Fibroblast of skin of right quadriceps (primary cell): ENCODE data around the gene AGRN.
"Not testable (repeated sequence)": the region's sequence is repeated elsewhere in the genome, so short reads cannot be mapped to it uniquely, and the experiment has no call there.

Experiments used
- DNase-seq: peaks from one replicate; pipeline ENCODE4 v3.0.0-alpha.2; 2013

AGRN gene

DNA sequence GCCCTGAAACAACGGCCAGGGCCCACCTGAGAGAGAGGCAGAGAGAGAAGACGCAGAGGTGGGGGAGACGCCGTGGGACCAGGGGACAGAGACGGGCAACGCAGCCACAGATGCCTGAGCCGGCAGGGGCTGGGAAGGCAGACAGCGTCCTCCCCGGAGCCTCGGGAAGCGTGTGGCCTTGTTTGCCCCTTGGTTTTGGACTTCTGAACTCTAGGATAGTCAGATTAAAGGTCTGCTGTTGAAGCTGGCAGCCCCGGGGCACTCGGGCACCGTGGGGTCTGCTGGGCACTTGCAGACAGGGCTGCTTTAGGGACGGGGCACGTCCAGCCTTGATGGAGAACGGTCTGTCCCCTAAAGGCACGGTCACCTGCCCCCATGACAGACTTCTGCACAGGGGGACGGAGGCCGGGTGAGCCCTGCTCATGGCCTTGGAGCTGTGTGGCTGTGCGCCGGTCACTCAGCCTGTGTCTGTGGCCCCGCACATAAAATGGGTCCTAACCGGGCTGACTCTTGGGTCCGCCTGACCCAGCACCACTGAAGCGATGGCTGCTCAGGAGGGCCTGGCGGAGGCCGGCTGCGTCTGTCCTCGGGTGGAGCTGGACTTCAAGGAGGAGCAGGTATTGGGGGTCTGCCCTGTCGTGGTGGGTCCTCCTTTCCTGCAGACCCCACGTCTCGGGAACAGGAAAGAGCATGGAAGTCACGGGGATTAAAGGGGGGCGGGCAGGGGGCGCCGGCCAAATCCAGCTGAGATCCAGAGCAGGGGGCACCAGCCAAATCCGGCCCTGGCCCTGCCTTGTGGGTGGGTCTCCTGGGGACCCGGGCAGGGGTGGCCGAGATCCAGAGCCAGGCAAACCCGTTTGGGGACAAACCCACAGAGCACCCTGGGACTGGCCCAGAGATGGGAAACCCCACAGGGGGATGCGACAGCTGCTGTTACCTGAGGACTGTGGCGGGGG lies 63.8 kb downstream of the AGRN start:
- no peak for DNase-seq

DNA sequence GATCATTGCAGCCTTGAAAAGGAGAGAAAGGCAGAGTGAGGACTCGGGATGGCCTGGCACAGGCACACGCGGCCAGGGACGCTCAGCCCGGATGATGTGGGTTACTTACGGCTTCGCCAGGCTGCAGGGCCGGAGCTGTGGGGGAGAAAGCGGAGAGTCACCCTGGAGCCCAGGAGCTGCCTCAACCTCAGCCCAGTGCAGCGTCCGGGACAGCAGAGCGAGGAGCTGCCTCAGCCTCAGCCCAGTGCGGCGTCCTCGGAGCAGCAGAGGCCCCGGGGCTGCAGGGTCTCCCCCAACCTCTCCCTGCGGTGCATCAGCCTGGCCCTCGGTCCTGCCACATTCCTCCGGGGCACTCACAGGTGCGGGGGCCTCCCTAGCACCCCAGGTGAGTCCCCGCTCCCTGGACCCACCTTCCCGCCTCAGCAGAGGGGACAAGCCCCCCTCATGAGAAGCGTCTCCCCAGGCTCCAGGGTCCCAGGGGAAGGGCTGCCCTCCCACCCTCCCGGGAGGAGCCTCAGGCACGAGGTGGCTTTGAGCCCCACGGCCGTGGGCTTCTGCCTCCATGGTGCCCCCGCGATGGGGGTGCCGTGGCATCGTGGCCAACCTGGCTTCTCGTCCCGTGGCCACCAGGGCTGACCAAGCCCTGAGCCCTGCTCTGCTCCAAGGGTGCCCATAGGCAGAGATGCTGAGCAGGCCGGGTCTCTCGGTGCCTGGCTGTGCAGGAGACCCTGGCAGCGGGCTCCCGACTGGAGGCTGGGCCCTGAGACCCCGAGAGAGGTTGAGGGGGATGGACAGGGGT lies 64.7 kb downstream of the AGRN start:
- no peak for DNase-seq

DNA sequence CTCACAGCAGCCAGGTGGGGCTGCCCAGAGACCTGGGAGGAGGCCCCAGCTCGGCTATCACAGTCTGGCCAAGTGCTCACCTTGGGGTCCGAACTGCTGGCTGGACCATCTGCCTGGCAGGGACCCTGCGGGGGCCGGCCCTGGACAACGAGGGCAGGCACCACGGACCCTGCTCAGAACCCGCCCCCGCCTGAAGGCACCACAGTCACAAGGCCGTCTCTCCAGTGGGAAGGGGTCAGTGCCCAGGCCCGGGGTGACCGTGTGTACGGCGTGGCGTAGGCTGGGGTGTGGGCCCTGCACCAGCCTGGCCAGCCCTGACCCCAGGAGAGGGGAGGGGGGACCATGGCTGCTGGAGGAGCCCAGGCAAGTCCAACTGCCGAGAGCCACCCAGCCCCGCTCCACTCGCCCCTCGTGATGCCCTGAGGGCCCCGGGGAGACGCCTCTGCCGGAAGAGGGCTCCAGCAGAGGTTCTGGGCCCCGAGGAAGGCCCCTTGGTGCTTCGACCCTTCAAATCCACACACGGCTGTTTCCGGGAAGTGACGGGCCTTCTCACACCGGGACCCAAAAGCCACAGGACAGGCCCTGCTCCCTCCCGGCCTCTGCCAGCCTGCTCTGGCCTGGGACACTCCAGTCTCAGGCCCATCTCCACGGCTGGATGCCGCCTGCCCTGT lies 65.4 kb downstream of the AGRN start:
- DNase-seq, result no peak

DNA sequence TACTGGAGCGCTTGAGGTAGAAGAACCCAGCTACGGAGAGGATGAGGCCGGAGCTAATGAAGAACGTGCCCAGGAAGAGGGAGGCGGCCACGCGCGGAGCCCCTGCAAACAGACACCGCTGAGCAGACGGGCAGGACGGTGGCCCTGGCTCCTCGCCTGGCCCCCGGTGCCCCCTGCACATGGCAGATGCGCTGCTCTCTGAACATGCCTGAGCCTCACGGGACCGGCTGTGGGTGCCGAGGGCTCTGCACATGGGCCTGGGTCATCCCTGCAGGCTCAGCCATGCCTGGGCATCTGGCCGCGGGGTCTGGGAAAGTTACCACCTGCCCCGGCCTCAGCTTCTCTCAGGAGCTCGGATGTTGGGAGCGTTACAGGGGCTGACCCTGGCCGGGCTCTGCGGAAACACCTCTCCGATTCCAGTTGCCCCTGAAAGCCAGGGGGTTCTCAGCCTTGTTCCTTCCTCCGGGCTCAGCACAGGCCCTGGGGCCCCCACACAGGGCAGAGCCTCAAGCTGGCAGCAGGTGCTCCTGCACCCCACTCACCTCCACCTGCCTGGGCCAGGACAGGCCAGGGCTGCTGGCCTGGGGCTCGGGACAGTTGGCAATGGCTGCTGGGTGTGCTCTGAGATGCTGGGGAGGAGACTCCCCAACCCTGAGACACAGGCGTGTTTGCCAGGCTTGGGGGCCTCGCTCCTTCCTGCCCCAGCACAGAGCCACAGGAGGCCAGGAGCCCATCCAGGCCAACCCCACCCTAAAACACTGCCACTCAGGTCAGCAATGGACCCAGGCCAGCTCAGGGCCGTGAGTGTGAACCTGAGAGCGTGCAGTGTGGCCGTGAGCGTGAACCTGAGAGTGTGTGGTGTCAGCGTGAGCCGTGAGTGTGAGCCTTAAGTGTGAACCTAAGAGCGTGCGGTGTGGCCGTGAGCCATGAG lies 66.3 kb downstream of the AGRN start:
- no peak for DNase-seq

DNA sequence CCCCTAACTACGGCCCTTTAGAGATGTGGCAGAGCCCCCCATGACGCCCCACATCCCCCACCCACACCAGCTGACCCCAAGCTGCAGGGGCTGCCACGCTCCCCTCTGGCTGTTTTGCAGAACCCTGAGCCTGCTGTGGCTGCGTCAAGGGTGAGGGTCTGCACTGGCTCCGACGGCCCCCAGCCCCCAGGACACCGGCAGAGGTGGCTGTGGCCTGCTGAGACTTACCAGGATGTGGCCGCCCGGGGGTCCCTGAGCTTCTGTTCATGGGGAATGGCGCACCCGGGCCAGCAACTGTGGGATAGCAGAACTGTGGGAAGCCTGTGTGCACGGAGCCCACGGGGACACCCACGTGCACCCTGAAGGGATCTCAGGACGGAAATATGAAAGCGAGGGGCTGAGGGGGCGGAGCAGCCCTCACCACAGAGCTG lies 67.0 kb downstream of the AGRN start:
- no peak for DNase-seq

DNA sequence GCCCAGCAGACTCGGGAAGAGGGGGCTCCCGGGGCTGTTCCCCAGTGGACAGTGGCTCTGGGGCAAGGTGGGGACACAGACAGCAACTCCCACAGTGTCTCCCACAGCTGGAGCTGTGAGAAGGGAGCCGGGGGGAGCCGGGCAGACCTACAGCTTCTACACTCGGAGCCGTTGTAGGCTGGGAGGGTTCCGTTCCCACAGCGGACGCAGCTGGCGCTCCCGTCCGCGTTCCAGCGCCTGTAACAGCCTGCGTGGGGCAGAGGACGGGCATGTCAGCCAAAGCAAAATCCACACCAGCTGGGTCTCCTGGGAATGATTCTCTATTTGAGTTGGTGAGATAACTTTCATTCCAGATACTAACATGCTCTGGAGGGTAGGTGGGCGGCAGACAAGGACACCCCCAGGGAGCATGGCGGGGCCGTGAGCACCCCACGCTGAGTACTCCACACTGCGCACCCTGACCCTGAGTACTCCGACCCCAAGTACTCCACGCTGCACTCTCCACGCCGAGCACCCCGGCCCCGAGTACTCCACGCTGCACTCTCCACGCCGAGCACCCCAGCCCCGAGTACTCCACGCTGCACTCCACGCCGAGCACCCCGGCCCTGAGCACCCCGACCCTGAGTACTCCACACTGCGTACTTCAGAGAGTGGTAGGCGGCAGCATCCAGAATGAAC lies 67.6 kb downstream of the AGRN start:
- no peak for DNase-seq

DNA sequence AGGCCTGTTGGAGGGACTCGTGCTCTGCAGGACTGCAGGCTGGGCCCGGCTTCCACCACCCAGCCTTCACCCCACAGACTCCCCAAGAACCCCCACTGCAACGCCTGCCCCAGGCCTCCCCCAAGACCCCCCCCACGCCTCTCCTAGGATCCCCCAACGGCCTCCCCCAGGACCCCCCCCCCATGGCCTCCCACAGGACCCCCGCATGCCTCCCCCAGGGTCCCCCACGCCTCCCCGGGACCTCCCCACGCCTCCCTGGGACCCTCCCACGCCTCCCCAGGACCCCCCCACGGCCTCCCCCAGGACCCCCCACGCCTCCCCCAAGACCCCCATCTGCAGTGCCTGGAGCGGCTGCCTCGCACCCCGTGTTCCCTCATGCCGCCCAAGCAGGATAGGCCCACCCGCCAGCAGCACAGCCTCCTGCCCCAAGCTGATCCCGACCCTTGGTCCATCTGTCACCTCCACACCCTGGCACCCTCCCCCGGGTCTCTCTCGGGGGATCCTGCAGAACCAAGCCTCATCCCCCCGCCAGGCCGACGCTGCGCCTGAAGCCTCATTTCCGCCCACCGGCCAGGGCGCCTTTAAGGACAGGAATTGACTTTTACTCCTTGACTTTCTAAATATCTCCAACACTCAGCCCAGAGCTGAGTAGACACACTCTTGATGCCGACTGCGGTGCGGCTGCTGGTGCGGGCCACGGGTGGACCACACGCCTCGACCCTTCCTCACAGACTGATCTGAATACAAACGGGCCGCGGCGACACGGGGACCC lies 68.3 kb downstream of the AGRN start:
- DNase-seq, result no peak

DNA sequence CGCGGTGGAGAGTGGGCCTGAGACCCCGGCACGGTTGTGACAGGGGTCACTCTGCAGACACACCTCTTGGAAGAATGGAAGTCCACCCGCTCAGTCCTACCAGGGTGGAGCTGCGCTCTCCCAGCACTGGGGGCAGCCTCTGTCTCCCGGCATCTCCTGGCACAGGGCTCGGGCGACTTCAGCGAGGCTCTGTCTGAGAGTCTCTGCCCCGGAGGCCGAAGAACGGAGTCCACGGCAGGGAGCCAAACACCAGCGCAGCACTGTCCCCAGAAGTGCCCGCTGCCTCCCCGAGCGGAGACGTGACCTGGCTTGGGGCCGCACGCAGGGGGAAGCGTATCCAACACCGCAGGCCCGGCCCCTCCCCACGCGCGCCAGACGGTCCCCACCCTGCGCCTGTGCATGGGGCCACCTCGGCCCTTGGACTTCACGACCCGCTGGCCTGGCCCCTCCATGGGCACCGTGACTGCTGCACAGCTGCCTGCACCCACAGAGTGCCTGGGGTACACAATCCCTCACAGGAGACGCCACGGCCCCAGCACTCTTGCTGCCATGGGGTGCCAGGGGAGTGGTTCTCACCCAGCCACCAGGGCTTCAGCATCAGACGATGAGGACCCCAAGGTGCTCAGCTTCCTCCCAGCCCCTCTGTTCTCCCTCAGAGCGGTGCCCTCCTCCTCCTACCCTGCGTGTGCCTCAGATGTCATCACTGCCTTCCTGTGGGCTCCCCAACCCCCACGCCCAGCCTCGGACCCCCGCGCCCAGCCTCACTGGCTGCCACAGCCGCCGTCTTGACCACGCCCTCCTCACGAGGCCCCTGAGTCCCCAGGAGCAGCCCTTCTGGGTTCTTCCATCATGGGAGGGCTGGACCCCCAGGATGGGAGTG lies 69.1 kb downstream of the AGRN start:
- DNase-seq, result no peak

DNA sequence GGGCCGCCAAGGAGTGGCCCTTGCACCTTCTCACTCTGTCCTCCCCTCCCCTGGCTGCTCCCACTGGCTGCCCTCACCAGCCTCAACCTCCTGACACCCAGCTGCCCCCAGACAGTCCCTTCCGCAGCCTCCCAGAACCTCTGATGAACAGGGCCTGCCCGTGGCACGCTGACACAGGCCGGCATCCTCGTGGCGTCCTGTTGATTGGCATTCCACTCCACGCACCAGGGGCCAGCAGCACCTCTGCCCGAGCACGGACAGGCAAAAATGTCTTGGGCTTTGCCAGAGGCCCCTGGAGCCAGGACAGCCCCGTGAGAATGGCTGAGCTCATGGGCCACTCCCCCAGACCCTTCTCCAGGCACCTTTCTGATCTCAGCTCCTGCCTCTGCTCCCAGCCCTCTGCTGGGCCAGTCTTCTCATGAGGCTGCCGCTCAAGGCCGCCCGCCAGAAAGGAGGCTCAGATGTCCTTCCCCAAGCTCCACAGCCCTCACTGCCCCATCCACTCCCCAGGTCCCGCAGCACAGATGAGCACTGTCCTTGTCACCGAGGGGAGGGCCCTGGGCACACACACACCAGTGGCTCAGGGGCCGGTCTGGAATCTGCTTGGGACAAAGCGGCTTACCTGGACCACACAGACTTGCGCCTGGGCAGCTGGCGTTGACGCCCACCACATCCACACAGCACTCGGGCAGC lies 70.0 kb downstream of the AGRN start:
- no peak for DNase-seq

DNA sequence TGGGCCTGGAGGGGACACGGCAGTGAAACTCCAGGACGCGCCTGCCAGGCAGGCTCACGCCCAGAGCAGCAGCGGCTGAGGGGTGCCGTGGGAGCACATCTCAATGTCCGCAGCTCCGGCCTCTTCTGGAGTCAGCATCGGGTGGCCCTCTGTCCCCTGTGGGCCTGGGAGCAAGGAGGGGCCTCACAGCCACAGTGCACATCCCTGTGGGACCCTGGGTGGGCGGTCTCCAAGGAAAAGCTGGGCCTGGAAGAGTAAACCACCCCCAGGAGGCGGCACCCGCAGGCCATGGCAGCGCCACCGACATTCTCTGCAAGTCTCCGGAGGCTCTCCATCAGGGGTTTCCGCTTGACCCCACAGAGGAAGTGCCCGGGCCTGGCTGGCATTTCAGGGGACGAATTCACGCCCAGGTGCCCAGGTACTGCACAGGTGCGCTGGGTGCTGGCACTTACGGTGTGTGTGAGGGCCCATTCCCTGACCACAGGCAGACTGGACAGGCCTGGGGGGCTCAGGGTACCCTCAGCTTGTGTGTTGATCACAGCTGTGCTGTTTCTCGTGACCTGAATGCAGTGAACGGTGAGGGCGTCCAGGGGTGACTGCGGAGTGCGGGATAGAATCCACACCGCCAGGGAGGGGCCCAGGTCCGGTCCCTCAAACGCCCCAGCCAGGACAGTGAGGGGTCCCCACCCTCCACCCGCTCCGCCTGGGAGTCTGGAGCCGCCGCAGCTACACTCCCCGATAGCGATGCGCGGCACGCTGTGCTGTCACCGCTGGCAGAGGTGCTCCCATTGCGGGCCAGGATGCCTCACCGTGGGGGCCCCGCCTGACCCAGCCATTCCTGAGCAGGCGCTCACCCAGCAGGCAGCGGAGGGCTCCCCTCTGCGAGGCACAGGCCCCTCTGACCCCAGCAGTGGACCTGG lies 70.8 kb downstream of the AGRN start:
- DNase-seq, result no peak

DNA sequence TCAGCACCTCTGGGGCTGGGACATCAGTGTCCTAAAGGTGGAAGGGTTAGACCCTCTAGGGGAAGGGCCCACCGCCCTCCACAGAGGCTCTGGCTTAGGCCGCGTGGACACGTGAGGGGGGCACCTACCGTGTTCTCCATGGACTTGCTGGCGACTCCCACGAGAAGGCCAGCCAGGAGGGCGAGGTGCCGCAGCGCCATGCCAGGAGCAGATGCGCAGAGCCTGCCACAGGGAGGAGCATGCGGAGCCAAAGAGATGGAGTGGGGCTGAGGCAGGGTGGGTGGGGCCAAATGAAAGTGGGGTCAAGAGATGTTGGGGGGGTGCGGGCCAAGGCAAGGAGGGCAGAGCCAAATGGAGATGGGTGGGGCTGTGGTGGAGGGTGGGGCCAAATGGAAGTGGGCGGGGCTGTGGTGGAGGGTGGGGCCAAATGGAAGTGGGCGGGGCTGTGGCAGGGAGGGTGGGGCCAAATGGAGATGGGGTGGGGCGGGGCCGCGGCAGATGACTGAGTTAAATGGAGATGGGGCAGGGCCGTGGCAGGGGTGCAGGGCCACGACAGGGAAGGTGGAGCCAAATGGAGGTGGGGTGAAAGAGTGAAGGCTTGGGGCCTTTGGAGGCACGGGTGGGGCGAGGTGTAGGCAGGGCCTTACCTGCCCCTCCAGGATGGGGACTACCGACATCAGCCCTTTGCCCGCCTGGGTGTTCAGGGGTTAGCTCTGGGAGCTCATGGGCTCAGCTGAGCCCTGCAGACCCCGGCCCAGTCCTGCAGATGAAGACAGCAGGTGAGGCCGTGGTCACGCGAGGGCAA lies 71.6 kb downstream of the AGRN start:
- DNase-seq, result no peak

DNA sequence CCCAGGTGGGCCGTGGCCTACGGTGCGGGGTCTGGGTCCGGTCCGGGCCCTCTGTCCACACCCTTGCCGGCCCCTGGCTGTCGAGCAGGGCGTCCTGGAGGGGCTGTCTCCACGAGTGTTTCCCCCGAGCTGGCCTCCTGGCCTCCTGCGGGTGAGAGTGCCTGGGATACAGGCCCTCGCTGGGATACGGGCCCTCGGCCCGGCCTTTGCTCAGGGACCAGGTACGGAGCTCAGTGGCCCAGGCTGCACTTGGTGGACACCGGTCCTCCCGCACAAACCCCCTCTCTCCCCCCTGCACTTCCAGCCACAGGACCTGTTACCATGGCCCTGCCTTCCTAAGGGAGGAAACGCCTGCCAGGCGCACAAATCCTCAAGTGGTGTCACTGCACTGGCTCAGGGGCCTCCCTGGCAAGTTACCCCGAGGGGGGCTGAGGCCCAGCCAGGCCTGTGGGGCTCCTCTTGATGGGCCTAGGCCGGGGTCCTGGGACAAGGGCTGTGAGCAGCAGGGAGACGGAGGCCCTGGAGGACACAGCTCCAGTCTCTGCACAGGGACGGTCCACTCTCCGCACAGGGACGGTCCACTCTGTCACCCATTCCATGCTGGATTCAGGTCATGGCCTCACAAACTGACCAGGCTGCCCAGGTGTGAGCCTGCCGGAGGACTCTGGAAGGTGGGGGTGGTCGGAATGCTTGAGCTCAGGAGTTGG lies 72.4 kb downstream of the AGRN start:
- no peak for DNase-seq

DNA sequence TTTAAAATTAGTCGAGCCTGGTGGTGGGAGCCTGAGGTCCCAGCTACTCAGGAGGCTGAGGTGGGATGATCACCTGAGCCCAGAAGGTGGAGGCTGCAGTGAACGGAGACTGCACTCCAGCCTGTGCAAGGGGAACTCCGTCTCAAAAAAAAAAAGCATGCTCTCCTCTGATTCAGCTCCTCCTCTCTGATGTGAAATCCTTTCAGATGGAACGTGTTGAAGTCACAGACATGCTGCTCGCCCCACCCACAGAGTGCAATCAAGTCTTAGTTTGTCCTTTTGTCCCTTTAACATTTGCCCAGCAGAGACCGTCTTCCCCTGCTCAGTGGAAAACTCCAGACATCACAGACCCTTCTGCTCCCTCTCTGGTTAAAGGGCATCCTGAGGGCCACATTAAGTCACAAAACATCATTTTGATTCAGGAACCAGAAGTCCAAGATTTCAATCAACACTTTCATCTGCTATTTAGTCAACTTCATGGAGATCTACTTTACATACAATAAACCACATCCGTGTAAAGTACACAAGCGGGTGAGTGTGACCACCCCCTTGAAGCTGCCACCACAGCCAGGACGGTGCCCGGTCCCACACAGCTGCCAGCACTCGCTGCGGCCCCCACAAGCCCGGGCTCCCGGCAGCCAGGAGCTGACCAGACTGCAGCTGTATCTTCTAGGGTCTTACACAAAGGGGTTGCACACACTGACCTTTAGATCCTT lies 73.1 kb downstream of the AGRN start:
- DNase-seq, result no peak

DNA sequence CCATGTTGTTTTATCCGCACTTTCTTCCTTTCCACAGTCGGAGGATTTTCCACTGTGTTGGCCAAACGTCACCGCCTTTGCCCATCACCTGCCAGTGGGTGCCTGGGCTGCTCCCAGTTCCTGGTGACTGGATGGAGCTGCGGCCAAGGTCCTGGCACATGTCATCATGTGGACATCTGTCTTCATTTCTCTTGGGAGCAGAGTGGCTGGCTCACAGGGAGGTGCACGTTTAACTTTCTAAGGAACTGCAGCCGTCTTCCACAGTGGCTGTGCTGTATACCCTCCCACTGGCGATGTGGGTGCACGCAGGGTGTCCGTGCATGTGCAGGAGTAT lies 73.7 kb downstream of the AGRN start:
- no peak for DNase-seq

DNA sequence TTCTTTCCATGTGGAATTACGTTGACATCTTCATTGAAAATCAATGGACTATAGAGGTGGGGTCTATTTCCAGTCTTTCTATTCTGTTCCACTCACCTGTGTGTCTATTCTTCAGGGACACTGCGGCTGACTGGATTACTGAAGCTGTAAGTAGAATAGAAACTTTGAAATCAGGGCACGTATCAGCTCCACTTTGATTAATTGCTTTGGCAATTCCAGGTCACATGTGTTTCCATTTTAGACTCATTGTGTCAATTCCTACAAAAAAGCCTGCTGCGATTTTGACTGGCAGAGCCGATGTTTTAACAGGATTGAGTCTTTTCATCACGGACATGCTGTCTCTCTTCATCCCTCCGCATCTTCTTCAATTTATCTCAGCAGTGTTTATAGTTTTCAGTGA lies 75.1 kb downstream of the AGRN start:
- DNase-seq, result no peak

DNA sequence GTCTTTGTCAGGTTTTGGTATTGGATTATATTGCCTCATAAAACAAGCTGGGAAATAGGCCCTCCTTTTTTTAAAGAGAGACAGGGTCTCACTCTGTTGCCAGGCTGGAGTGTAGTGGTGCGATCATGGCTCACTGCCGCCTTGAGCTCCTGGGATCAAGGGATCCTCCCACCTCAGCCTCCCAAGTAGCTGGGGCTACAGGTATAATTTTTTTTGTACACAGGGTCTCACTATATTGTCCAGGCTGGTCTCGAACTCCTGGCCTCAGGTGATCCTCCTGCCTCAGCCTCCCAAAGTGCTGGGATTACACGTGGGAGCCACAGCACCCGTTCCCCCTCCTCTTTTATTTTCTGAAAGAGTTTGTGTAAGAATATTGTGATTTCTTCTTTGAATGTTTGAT lies 76.2 kb downstream of the AGRN start:
- DNase-seq, result not testable (repeated sequence)
